ENCODE data around the gene SERINC5. TPM values are rescaled to one million over a fixed set of nuclear protein-coding genes. Genes with fewer than 3 reads are reported as not detected.

SERINC5 gene
- total RNA-seq, 3 donors from 2014 or later (not counting 1 experiment from before 2014, with no cell fraction given): 6.8 to 18.9 (median 14.5) TPM

DNA sequence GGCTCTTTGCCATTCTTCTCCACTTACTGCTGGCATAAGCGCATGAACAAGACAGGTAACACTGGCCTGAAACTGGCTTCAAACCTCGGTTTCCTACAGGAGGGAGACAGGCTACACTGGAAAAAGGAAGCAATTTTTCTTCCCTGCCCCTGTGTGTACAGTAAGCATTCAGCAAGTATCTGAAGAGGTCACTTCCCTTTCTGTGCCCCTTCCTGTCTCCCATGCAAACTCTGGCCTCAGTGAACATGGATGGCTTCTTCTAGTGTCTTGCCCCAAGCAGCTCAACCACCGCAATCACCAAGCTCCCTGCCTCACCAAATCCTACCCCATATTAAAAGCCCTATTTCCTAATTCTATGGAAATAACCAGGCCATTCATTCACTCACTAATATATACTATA, 42.4 kb downstream of the SERINC5 start:
- intact Hi-C loops (cut with micrococcal nuclease): no loop called here
- H3K9me3 ChIP-seq (ENCODE audit: control insufficient read depth, insufficient read depth, low read length): no peaks in the 10 kb centered on the region
- DNase-seq (no peak), ATAC-seq (no peak)
- H3K36me3 Mint-ChIP-seq: no peaks in the 10 kb centered on the region
- H3K4me1 Mint-ChIP-seq: peaks cover 38 to 39% of the 10 kb centered on the region in 2 donors
- 69% methylated on average over 3 of the region's 3 CpGs for WGBS (ENCODE audit: insufficient coverage)
- peaks cover 0 to 3% of the 10 kb centered on the region in 2 donors for H3K27me3 Mint-ChIP-seq (ENCODE audit: low read depth in 2 of 2)
- H3K27ac ChIP-seq (ENCODE audit: low read length): no peak overlapping the region
- no peak overlapping the region for H3K4me3 Mint-ChIP-seq
- no peaks in the 10 kb centered on the region for H3K36me3 ChIP-seq (ENCODE audit: control insufficient read depth, insufficient read depth, low read length)
- no peaks in the 10 kb centered on the region for H3K27me3 ChIP-seq (ENCODE audit: control insufficient read depth, insufficient read depth, low read length)
- peaks cover 10% of the 10 kb centered on the region for H3K4me1 ChIP-seq (ENCODE audit: control insufficient read depth, insufficient read depth, low read length)
- H3K4me3 ChIP-seq (ENCODE audit: low read length): no peak overlapping the region
- no peaks in the 10 kb centered on the region for H3K9me3 Mint-ChIP-seq
- H3K27ac Mint-ChIP-seq: no peak overlapping the region
- TF ChIP-seq, protein P1, sequence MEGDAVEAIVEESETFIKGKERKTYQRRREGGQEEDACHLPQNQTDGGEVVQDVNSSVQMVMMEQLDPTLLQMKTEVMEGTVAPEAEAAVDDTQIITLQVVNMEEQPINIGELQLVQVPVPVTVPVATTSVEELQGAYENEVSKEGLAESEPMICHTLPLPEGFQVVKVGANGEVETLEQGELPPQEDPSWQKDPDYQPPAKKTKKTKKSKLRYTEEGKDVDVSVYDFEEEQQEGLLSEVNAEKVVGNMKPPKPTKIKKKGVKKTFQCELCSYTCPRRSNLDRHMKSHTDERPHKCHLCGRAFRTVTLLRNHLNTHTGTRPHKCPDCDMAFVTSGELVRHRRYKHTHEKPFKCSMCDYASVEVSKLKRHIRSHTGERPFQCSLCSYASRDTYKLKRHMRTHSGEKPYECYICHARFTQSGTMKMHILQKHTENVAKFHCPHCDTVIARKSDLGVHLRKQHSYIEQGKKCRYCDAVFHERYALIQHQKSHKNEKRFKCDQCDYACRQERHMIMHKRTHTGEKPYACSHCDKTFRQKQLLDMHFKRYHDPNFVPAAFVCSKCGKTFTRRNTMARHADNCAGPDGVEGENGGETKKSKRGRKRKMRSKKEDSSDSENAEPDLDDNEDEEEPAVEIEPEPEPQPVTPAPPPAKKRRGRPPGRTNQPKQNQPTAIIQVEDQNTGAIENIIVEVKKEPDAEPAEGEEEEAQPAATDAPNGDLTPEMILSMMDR (IDR thresholded peaks at IDR 0.05): no peak

GRCh38 chr5:80212171-80212667, 43.6 kb downstream of the SERINC5 start:
- Histone ChIP-seq H3K9me3 (ENCODE audit: control insufficient read depth, insufficient read depth, low read length) (no peaks in the 10 kb centered on the region), H3K27ac (ENCODE audit: low read length) (no peak overlapping the region), H3K36me3 (ENCODE audit: control insufficient read depth, insufficient read depth, low read length) (no peaks in the 10 kb centered on the region), H3K27me3 (ENCODE audit: control insufficient read depth, insufficient read depth, low read length) (no peaks in the 10 kb centered on the region), H3K4me3 (ENCODE audit: low read length) (no peak overlapping the region), H3K4me1 (ENCODE audit: control insufficient read depth, insufficient read depth, low read length) (peaks cover 4% of the 10 kb centered on the region)
- Mint-ChIP-seq H3K9me3 (no peaks in the 10 kb centered on the region), H3K27ac (no peak overlapping the region), H3K36me3 (no peaks in the 10 kb centered on the region), H3K4me1 (peaks cover 26 to 30% of the 10 kb centered on the region in 2 donors), H3K4me3 (no peak overlapping the region), H3K27me3 (ENCODE audit: low read depth in 2 of 2) (peaks cover 0 to 3% of the 10 kb centered on the region in 2 donors)
- TF ChIP-seq, protein P1 (IDR thresholded peaks at IDR 0.05): no peak
- intact Hi-C loops (cut with micrococcal nuclease): no loop called here
- 73% methylated on average over 2 of the region's 2 CpGs for WGBS (ENCODE audit: insufficient coverage)
- DNase-seq (no peak), ATAC-seq (no peak)

- 92% methylated on average over 4 of the region's 4 CpGs for WGBS (ENCODE audit: insufficient coverage)
- no peak for DNase-seq
- H3K27ac Mint-ChIP-seq: no peak overlapping the region
- Histone ChIP-seq H3K9me3 (ENCODE audit: control insufficient read depth, insufficient read depth, low read length) (no peaks in the 10 kb centered on the region), H3K4me1 (ENCODE audit: control insufficient read depth, insufficient read depth, low read length) (peaks cover 4% of the 10 kb centered on the region), H3K4me3 (ENCODE audit: low read length) (no peak overlapping the region), H3K27me3 (ENCODE audit: control insufficient read depth, insufficient read depth, low read length) (no peaks in the 10 kb centered on the region), H3K36me3 (ENCODE audit: control insufficient read depth, insufficient read depth, low read length) (no peaks in the 10 kb centered on the region), H3K27ac (ENCODE audit: low read length) (no peak overlapping the region)
- TF ChIP-seq, protein P1 (IDR thresholded peaks at IDR 0.05): no peak
- no peaks in the 10 kb centered on the region for H3K9me3 Mint-ChIP-seq
- no peak overlapping the region for H3K4me3 Mint-ChIP-seq
- ATAC-seq: no peak
- intact Hi-C loops (cut with micrococcal nuclease): no loop called here
- peaks cover 27 to 29% of the 10 kb centered on the region in 2 donors for H3K4me1 Mint-ChIP-seq
- H3K27me3 Mint-ChIP-seq (ENCODE audit: low read depth in 2 of 2): peaks cover 0 to 2% of the 10 kb centered on the region in 2 donors
- H3K36me3 Mint-ChIP-seq: no peaks in the 10 kb centered on the region
Measured at GRCh38 chr5:80211327-80211726, 44.5 kb downstream of the SERINC5 start.

DNA sequence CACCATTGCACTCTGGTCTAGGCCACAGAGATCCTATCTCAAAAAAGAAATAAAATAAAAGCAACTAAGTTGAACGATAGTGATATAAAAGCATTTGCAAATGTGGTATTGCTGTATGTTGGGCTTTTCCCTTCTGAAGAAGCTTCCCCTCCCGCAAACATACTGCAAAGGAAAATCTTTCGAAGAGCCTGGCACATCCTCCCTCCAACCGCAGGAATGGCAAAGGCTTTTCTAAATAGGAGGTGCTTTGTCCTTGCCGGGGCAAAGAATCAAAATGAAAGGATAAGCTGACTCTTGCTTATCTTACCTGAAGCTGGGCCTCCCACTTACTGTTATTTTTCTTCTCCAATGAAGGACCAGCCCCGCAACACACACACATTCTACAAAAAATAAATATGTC, 45.8 kb downstream of the SERINC5 start:
- no peaks in the 10 kb centered on the region for H3K27me3 ChIP-seq (ENCODE audit: control insufficient read depth, insufficient read depth, low read length)
- no peak overlapping the region for H3K4me3 ChIP-seq (ENCODE audit: low read length)
- WGBS (ENCODE audit: insufficient coverage): 94% methylated on average over 6 of the region's 6 CpGs
- no peaks in the 10 kb centered on the region for H3K36me3 ChIP-seq (ENCODE audit: control insufficient read depth, insufficient read depth, low read length)
- DNase-seq: no peak
- H3K9me3 ChIP-seq (ENCODE audit: control insufficient read depth, insufficient read depth, low read length): no peaks in the 10 kb centered on the region
- intact Hi-C loops (cut with micrococcal nuclease): no loop called here
- no peak overlapping the region for H3K4me3 Mint-ChIP-seq
- no peaks in the 10 kb centered on the region for H3K9me3 Mint-ChIP-seq
- peaks cover 27 to 29% of the 10 kb centered on the region in 2 donors for H3K4me1 Mint-ChIP-seq
- no peak overlapping the region for H3K27ac Mint-ChIP-seq
- no peak for ATAC-seq
- no peaks in the 10 kb centered on the region for H3K36me3 Mint-ChIP-seq
- H3K27me3 Mint-ChIP-seq (ENCODE audit: low read depth in 2 of 2): no peaks in the 10 kb centered on the region
- TF ChIP-seq, protein P1 (IDR thresholded peaks at IDR 0.05): no peak
- no peaks in the 10 kb centered on the region for H3K4me1 ChIP-seq (ENCODE audit: control insufficient read depth, insufficient read depth, low read length)
- H3K27ac ChIP-seq (ENCODE audit: low read length): no peak overlapping the region
